Astrocyte of the hippocampus (primary cell): ENCODE data around the gene FCN3.
"Not testable (repeated sequence)": the region's sequence is repeated elsewhere in the genome, so short reads cannot be mapped to it uniquely, and the experiment has no call there.

ENCODE experiments used
- DNase-seq: peaks from one replicate; pipeline ENCODE4 v3.0.0; 2011; ENCODE audit warnings: low read depth, low spot score

The FCN3 gene

GRCh38 chr1:27374362-27375086 lies at the start of gene FCN3:
FCN3 (minus strand) TSS chr1:27374824; CDS start chr1:27374818, 6 bp downstream.
- DNase-seq = no peak

DNA sequence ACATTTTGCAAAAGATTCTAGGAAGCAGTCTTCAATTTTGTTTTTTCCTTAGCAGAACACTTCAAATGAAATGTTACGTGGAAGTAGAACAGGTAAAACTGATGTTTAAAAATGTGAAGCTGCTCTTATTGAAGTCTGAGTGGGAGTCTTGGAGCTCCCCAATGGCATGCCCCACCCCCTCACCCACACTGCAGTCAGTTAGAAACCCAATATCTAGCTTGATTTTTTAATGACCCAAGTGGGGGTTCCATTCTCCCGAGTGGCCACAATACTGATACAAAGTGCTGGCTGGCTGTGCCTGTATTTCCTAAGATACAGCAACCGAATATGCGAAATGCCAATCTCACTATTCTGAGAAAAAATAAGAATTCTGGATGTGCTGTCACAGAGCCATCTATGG lies 49.1 kb upstream of the FCN3 start:
- DNase-seq = no peak

GRCh38 chr1:27418326-27419185 lies 43.9 kb upstream of the FCN3 start:
- DNase-seq = peak; percentile 94

GRCh38 chr1:27417713-27418112 lies 43.1 kb upstream of the FCN3 start:
- DNase-seq = no peak

DNA sequence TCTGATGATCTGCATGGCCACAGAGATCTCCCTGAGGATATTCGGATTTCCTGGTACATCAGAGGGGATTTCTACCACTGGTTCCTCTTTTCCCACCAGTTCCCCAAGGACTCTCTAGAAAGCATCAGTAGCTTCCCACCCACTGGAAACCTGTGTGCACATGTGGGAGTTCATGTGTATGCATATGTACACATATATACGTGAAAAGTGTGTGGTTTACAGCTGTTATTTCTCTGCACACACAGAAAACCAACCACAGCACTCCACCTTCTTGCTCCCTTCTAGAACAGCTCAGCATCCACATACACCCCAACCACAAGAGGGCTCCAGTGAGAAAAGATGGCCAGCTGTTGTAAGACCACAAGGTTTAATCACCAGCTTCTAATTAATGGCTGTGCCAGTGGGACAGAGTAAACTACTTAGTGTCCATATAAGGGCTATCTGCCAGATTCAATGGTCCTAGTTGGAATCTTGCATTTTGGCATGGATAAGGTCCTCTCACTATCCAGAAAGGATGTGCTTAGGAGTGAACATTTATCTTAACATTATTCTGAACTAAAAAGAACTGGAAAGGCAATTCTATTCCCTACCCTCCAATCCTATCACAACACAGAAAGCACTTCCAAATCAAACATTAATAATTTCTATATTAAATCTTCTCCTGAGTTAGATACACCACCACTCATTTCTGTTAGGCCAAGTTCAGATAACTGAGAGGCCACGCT lies 41.9 kb upstream of the FCN3 start:
- DNase-seq = peak; percentile 70

GRCh38 chr1:27414091-27414490 lies 39.5 kb upstream of the FCN3 start:
- DNase-seq = no peak

DNA sequence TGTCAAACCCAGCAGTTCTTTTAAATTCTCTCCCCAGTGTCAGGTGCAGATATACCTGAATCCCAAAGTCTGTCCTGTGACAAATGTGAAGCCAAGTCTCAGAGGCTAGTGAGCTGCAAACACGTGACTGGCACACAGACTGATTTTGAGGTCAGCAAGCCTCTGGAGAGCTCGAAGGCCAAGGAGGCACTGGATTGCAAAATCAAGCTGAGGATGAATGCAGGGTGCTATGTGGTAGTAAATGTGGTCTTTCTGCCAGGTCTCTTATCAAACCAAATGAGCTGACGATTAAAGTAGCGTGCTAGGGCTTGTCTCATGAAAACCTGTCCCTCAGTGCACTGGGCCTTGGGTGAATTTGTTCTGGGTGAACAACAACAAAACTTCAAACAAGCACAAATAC lies 38.4 kb upstream of the FCN3 start:
- no peak for DNase-seq

DNA sequence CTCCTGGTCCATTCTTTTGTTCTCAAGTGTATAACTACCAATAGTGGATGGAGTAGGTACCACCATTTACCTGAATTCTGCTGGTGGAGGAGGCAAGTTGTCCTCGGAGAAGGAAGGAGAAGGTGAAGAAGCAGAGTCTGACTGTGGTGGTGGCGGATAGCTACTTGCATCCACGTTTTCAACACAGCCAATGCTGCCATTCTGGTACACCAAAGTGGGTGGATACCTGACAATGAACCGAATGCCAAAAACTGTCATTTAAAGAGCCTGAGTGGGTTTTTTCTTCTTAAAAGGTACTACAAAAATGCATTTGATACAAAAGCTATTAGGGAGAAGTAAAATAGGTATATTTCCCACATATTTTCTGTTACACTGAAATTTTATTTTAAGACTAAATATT lies 37.9 kb upstream of the FCN3 start:
- DNase-seq = no peak

GRCh38 chr1:27410709-27411108 lies 36.1 kb upstream of the FCN3 start:
- no peak for DNase-seq

- DNase-seq = no peak
These were observed 35.0 kb upstream of the FCN3 start for GRCh38 chr1:27409669-27410068.

GRCh38 chr1:27408151-27408550 lies 33.5 kb upstream of the FCN3 start:
- no peak for DNase-seq

- not testable (repeated sequence) for DNase-seq
These were observed 32.2 kb upstream of the FCN3 start for GRCh38 chr1:27406791-27407190.

GRCh38 chr1:27406362-27406680 lies 31.7 kb upstream of the FCN3 start:
- no peak for DNase-seq

DNA sequence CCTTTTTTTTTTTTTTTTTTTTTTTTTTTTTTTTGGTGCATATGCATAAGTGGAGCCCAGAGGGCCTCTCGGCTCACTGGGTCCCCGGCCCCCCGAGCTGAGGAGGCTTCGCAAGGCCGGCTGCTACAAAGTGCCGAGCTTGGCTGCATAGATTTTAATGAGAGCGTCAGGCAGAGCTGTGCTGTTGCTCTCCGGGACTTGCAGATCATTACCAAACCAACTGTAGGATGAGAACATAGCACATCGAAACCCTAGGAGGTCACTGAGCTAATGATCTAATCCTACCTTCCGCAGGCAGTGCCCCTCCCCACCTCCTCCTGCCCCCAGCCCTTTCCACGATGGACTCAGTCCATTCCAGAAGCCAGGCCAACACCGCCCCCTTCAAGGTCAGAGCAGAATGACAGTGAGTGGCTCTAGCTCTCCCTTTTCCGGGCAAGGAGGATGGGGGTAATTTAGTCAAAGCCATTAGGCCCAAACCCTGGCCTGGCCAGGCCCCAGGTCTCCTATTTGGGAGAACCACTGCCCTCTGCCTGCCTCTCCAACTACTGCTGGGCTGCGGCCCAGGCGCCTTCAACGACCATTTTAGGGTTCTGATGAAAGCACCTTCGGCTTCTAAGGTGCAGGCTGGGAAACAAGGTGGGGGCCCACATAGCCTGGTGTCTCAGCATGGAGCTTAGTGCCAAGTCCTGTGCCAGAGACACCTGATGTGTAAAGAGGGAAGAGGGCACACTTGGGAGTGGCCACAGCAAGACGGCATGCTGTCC lies 31.2 kb upstream of the FCN3 start:
- DNase-seq = not testable (repeated sequence)

DNA sequence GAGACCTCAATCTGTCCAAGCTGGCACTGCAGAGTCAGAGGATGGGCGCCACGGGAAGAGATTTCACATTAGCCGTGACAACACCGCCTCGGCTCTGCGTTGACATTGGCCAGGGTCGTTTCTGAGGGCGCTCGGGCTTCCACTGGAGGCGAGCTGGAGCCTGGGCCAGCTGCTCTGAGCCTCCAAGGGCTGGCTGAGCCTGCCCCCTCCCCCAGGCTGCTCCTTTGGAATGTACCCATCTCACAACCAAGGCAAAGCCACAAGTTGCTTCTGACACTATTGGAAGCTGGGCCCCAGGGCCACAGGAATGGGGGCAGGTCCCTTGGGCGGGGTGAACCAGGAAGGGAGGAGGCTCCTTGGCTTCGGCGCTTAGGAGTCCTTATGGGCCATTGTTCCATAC lies 30.4 kb upstream of the FCN3 start:
- peak; percentile 89 for DNase-seq

DNA sequence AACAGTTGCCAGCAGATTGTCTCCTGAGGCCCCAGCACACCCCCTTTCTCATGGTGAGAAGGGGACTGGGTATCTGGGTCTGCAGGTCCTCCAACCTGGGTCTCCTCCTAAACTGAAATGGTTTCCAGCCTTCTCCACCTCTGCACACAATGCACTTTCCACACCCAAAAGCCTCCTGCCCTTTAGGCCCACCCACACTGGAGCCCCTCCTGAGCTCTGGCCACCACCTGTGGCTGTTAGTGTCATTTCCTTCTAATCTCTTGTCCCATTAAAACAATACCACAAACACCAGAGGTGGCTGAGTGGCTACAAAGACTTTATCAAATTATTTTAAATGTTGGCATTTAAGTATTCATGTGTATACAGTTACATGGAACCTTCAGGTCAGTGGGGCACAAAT lies 29.3 kb upstream of the FCN3 start:
- no peak for DNase-seq

DNA sequence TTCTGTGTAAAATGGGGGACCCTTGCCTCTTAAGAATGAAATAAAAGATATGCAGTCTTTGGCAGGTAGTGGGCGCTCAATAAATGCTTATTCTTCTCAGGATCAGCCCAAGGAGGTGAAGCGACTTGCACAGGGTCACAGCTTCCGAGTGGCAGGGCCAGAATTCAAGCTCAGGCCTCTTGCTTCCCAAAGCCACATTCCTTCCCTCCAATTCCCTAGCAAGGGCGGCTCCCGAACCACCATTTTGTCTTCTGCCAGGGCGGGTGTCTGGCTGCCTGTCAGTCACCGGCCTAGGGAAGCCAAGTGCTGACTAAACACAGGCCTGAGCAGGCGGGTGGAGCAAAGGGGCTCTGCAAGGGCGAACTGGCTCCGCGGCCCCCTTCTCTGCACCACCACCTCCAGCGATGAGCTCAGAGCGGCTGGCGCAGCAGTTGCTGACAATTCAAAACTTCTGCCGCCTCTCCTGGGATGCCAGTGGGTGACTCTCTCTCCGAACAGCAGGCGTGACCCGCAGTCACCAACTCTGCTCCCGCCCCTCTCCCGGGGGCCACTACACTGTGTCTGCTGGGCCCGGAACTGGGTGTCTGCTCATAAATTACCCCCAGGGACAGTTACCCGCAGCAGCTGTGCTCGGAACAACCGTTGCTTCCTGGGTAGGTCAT lies 28.6 kb upstream of the FCN3 start:
- DNase-seq = no peak

DNA sequence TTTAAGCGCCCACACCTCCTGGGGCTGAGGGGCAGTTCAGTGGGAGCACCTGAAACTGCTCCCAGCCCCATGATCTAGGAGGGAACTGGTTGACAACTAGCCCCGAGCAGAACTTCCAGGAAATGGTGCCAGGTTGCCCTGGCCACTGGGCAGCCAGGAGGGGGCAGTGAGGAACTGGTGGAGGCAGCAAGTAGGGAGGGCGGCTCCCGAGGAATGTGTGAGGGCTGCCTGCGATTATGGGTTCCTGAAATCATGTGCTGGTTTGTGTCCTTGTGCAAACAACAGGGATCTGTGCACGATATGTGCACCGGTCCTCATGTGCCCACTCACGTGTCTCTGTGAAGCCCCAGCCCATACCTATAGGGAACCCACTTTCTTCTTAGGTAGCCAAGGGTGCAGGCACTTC lies 27.7 kb upstream of the FCN3 start:
- peak; percentile 81 for DNase-seq

GRCh38 chr1:27400963-27401341 lies 26.3 kb upstream of the FCN3 start:
- no peak for DNase-seq

DNA sequence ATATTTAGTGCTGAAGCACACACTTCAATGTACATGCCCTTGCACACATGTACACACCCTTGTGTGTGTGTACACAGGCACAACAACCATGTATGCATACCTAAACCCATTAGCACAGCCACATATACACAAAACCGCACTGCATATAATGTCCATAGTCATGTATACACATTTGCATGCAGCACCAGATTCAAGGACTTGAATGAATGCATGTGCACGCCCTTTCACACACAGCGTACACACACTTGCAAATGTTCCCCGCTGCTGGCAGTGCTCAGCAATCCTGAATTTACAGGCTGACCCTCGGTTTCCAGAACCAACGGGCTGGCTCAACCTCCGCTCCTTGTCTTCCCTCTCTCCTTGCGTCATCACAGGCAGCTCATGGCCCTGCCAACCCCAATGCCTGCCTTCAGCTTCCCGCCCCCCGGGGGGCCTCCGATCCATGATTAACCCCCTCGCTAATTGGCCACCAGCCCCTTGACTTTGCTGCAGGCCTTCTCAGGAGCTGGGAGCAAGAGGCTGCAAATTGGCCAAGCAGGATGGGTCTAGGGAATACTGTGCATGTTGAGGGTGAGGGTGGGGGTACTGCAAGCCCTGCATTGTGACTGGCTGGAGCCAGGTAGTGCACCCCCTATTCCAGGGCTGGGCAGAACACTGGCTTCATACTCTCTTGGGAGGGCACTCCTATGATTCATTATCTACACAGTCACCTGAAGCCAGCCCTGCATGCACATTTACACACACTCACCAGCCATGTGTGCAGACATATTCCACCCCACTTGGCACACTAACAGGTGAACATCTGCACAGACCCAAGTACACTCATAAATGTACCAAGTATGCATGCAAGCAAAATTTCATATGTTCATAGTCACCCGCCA lies 25.7 kb upstream of the FCN3 start:
- DNase-seq = no peak
